A673 (cell line): ENCODE results near the gene CMTM7. TPM values are rescaled to one million over a fixed set of nuclear protein-coding genes. Genes with fewer than 3 reads are reported as not detected.

Experiments used
- BruUV-seq: library from RNA; stranded (reverse); fragments of 400-500 nt; replicated peaks from 2 replicates; lab custom pipeline; 2021; lab: Mats Ljungman, UMichigan
- CTCF ChIA-PET: fragments of 300-600 bp; sonication (Branson Sonifier 250); formaldehyde crosslinking; loops from one replicate; lab custom pipeline; 2022; ENCODE audit warnings: antibody characterized with exemption; lab: Charles Lee
- POLR2A ChIA-PET: fragments of 300-600 bp; sonication (Branson Sonifier 250); formaldehyde crosslinking; loops from one replicate; lab custom pipeline; 2022; ENCODE audit warnings: antibody characterized with exemption; ENCODE audit not compliant: low non-redundant PET; lab: Charles Lee
- DNase-seq: peaks from one replicate; pipeline ENCODE4 v3.0.0-alpha.2; 2015; ENCODE audit warnings: low spot score
- H3K27ac ChIP-seq: fragments of 200-600 bp; sonication (generic); 2 replicates; pipeline ENCODE4 v1.5.1; 2016; ENCODE audit warnings: mixed run types, low read depth, mild to moderate bottlenecking, mixed read lengths, antibody characterized with exemption, low read length; ENCODE audit not compliant: poor library complexity, severe bottlenecking
- H3K27me3 ChIP-seq: fragments of 200-600 bp; sonication (generic); replicated peaks from 2 replicates; pipeline ENCODE4 v1.6.1; 2017; ENCODE audit warnings: mixed run types, low read depth, mild to moderate bottlenecking, mixed read lengths, antibody characterized with exemption, low read length; ENCODE audit not compliant: insufficient read depth, poor library complexity
- H3K36me3 ChIP-seq: fragments of 200-600 bp; sonication (generic); 2 replicates; pipeline ENCODE4 v1.6.1; 2016; ENCODE audit warnings: mixed run types, mild to moderate bottlenecking, mixed read lengths, antibody characterized with exemption, low read length; ENCODE audit not compliant: insufficient read depth, poor library complexity, severe bottlenecking
- H3K4me1 ChIP-seq: fragments of 200-600 bp; sonication (generic); 2 replicates; pipeline ENCODE4 v1.6.1; 2017; ENCODE audit warnings: mixed run types, mild to moderate bottlenecking, mixed read lengths, antibody characterized with exemption, low read length; ENCODE audit not compliant: insufficient read depth, poor library complexity, severe bottlenecking
- H3K4me3 ChIP-seq: fragments of 200-600 bp; sonication (generic); 2 replicates; pipeline ENCODE4 v1.5.1; 2016; ENCODE audit warnings: low read depth, mixed run types, mild to moderate bottlenecking, mixed read lengths, low read length; ENCODE audit not compliant: poor library complexity, severe bottlenecking
- H3K9me3 ChIP-seq: fragments of 200-600 bp; sonication (generic); 2 replicates; pipeline ENCODE4 v1.6.1; 2016; ENCODE audit warnings: mixed run types, low read depth, mild to moderate bottlenecking, mixed read lengths, antibody characterized with exemption, low read length; ENCODE audit not compliant: poor library complexity, severe bottlenecking
- CTCF ChIP-seq: fragments of 300-800, 200-600 bp; sonication (generic); conservative IDR thresholded peaks from 2 replicates; pipeline ENCODE4 v1.5.1; 2017; ENCODE audit warnings: low read depth, mild to moderate bottlenecking, antibody characterized with exemption, low read length, moderate library complexity, mixed read lengths
- EZH2 ChIP-seq: fragments of 200-600 bp; sonication (generic); IDR thresholded peaks from 2 replicates; pipeline ENCODE4 v1.6.1; 2017; ENCODE audit warnings: borderline replicate concordance, low read depth, mild to moderate bottlenecking, mixed read lengths, antibody characterized with exemption, low read length; ENCODE audit not compliant: poor library complexity, severe bottlenecking
- intact Hi-C: fragments of 100-400 bp; cut with micrococcal nuclease; formaldehyde crosslinking; loops from one replicate; pipeline ENCODE4 v1.10.0; 2022; ENCODE audit not compliant: unreplicated experiment
- total RNA-seq: library from RNA; stranded (reverse); gene quantifications from 2 replicates; pipeline ENCODE4 v1.2.3, GENCODE V29; 2021

The CMTM7 gene
- total RNA-seq, 1 experiment from 2014 or later = not detected

GRCh38 chr3:32403663-32404062 lies 12.0 kb downstream of the CMTM7 start:
- Histone ChIP-seq H3K9me3 (no peaks in the 10 kb centered on the region), H3K27me3 (peaks cover 11% of the 10 kb centered on the region), H3K4me3 (no peak overlapping the region), H3K27ac (no peak overlapping the region), H3K36me3 (no peaks in the 10 kb centered on the region), H3K4me1 (peaks cover 10% of the 10 kb centered on the region)
- ChIA-PET CTCF (no interaction called here), POLR2A (no interaction called here)
- TF ChIP-seq EZH2 (no peak), CTCF (no peak)
- no TSS peak for BruUV-seq
- intact Hi-C loops = no loop called here
- DNase-seq = no peak

GRCh38 chr3:32404714-32405113 lies 13.1 kb downstream of the CMTM7 start:
- ChIA-PET CTCF (no interaction called here), POLR2A (no interaction called here)
- no peak for DNase-seq
- H3K27ac ChIP-seq = no peak overlapping the region
- BruUV-seq = no TSS peak
- H3K27me3 ChIP-seq = peaks cover 13% of the 10 kb centered on the region
- intact Hi-C loops = no loop called here
- no peaks in the 10 kb centered on the region for H3K36me3 ChIP-seq
- no peaks in the 10 kb centered on the region for H3K9me3 ChIP-seq
- no peak for TF ChIP-seq EZH2
- TF ChIP-seq CTCF = no peak
- H3K4me1 ChIP-seq = peaks cover 10% of the 10 kb centered on the region
- H3K4me3 ChIP-seq = no peak overlapping the region

GRCh38 chr3:32405155-32405554 lies 13.5 kb downstream of the CMTM7 start:
- H3K4me3 ChIP-seq = no peak overlapping the region
- ChIA-PET CTCF (no interaction called here), POLR2A (no interaction called here)
- no peak overlapping the region for H3K27ac ChIP-seq
- H3K4me1 ChIP-seq = peaks cover 10% of the 10 kb centered on the region
- DNase-seq = no peak
- no peaks in the 10 kb centered on the region for H3K36me3 ChIP-seq
- H3K27me3 ChIP-seq = peaks cover 16% of the 10 kb centered on the region
- BruUV-seq = no TSS peak
- no peaks in the 10 kb centered on the region for H3K9me3 ChIP-seq
- intact Hi-C loops = no loop called here
- TF ChIP-seq EZH2 (no peak), CTCF (no peak)
